Left ventricle myocardium superior (tissue), 1 donor: ENCODE measurements around the gene PDE11A. TPM values are rescaled to one million over a fixed set of nuclear protein-coding genes. Genes with fewer than 3 reads are reported as not detected.

ENCODE experiments used
- ATAC-seq: fragments of 200-7000 bp; cut with Tn5 transposase; one replicate; pipeline ENCODE4 v1.9.1; 2020; ENCODE audit warnings: mild to moderate bottlenecking, moderate library complexity
- DNase-seq: peaks from one replicate; pipeline ENCODE4 v3.0.0-alpha.2; 2020
- intact Hi-C: fragments of 100-400 bp; cut with micrococcal nuclease; formaldehyde crosslinking; loops from one replicate; pipeline ENCODE4 v1.11.0; 2022
- total RNA-seq: library from RNA; stranded (reverse); fragmentation: NEBNext Ultra II Directional; extraction: Animal tissue kit (Norgen Biotek cat#: 25700); gene quantifications from one replicate; pipeline ENCODE4 v1.2.1, GENCODE V29; 2021
- donor health status: DM: no; HTN: yes; CAD: no; lungs with severe emphysema.

Gene PDE11A
- total RNA-seq, 1 donor from 2014 or later, result 4.4 TPM

DNA sequence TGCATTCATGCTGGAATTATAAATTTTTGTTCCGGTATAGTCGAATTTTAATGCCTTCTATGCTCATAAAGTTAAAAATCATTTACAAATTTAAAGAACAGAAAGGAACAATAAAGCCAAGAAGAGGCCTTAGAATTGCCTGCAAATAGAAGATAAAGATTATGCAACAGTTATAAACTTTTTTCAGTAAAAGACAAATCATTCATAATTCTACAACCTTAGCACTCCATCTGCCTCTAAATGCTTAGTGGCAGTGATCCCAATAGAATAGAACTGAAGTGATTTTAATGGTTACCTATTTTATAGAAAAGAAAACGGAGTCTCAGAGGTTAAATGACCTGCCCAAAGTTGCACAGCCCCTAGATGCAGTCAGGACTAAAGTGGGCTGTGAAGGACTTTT, 468.8 kb downstream of the PDE11A start:
- DNase-seq (no peak), ATAC-seq (peak; percentile 36)
- intact Hi-C loops, result no loop called here

DNA sequence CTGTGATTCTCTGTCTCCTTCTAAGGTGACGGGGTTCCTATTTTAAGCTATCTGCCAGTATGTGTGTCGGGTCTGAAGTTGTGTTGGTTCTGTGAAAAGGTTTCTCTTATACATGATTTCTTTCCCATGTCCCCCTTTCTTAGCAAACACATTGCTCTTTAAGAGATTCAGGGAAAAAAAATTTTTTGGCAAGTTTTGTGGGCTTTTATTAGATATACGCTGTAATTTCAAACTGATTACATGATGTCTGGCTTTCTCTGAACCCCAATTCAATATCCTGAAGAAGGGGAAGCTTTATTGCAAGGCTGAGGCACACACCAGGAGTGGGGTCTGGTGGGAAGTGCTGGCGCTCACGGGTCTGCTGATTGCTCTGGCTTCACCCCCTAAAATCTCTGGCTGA, 469.4 kb downstream of the PDE11A start:
- DNase-seq (no peak), ATAC-seq (no peak)
- intact Hi-C loops, result no loop called here

DNA sequence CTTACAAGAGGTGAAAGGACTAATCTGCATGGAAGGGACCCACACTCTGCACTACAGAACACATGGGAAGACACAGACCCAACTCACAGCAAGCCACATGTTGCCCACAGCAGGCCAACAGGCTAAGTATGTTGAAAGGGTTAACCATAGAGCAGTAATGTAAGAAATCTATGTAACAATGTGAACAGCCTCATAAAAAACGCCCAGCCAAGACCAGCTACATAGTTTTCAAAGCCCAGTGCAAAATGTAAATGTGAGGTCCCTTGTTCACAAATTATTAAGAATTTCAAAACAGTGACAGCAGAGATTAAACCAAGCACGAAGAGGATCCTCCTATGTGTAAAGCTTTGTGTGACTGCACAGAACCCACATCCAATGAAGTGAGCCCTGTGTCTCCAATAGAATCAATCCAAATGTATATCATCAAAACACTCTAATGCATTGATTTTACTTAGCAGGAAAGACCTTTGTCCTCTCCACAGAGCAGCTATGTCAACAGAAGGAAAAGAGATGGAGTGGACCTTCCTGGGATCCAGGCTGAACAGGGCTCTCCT, 469.9 kb downstream of the PDE11A start:
- intact Hi-C loops, result no loop called here
- ATAC-seq, result no peak

DNA sequence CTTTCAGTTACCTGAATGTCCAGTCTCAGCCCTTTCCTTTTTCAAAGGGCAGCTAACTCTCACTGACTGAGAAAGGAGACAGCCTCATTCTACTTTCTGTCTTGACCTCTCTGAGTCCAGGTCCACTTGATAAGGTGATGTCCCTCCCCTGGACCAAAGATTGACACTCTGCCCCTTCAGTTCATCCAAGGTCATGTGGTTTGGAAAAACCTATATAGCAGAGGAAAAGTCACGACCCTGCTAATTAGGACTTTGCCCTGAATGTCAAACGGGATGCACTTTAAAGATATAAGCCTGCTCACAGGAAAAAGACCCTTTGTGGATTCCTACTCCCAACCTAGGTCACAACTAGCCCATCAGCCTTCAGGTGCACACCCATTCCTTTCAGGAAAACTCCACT, 471.7 kb downstream of the PDE11A start:
- ATAC-seq, result no peak
- intact Hi-C loops, result no loop called here
- no peak for DNase-seq

More for the DNA sequence above, 469.9 kb downstream of the PDE11A start:
- DNase-seq, result no peak

DNA sequence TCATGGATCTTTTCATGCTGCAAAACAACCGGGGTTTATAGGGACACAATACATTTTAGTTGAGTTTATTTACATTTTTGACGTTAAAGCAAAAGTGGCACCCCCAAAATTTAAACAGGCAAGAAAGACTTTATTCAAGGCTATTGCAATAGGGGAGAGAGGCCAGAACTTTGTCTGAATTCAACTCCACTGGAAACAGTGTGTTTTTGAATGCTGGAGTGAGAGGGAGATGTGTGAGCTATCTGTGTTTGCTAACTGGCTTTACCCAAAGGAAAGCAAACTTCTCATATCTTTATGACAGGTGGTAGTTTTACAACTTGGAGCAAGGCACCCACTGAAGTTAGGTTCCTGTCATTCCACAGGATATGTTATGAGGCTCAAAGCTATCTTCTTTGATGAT, 472.6 kb downstream of the PDE11A start:
- ATAC-seq, result no peak
- intact Hi-C loops, result no loop called here
- no peak for DNase-seq

DNA sequence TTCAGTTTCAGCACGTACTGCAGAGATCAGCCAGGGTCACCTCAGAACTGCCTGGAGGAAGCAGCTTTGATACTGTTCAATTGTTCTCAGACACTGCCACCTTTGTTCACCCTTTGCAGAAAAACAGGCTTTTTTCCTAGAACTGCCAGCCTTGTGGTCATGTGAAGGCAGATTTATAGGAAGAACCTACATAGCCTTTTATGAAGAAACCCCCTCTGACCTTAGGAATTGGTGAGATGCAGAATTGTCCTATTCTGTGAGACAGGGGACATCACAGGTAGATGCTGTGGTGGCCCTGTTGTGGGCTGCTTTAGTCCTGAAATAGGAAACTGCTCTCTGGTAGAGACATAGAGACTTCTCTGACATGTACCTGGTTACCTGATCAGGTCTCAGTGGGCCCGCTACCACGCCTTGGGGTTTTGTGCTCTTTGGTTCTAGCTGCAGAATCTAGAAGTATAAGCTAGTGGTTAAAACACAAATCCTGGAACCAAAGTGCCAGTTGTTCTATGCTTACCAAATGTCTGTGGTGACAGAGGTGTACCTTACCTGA, 473.4 kb downstream of the PDE11A start:
- intact Hi-C loops, result no loop called here
- peak; percentile 70 for ATAC-seq
- no peak for DNase-seq

DNA sequence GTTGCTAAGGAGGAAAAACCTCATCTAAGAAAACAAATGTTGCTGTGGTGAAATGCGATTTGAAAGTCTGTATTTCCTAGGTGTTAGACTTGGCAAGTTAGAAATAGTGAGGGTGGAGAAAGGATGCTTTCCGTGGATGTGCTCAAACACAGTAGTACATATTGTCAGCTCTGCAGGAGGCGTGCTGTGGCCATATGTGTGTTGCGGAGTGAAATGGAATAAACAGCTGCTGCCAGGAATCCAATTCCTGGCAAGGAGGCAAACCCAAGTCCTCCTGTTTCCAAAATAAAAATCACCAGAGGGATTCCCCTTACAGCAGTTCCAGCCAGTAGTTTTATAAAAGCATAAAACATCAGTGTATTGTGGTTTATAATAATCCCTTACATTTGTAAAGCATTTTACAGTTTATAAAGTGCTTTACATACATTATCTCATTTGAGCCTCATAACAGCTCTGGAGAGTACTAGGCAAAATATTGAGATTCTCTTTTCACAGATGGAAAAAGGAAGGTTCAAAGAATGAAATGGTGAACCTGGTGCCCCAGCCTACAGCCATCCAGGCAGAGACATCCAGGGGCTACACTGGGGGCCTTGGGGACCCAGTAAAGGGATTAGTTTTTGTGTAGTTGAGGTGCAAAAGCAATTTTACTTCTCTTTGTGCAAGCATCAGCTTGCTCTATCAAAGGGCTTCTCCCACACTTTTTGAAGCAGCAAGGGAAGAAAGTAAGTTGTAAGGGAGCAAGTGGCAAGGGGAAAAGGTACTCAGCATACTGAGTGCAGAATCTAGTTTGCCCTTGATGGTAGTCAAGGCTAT, 474.0 kb downstream of the PDE11A start:
- DNase-seq (peak; percentile 59), ATAC-seq (peak; percentile 92)
- intact Hi-C loops, result no loop called here

DNA sequence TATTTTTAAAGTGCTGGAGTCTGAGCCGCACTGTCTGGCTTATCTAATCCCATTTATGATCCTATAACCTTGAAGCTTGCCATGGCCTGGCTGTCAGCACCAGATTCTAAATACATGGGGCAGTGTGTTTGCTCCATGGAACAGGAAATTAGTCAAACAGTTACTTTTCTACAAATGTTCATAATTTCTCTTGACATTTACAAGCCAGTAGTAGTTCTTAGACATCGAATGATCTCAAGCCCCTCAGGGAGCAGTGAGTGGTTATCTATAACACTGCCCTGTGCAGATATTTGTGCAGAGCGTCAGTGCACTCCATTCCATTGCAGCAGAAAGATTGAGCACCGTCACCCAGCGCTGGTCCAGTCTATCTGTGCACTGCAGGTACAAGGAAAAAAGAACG, 474.8 kb downstream of the PDE11A start:
- no peak for DNase-seq
- intact Hi-C loops, result no loop called here
- peak; percentile 62 for ATAC-seq

DNA sequence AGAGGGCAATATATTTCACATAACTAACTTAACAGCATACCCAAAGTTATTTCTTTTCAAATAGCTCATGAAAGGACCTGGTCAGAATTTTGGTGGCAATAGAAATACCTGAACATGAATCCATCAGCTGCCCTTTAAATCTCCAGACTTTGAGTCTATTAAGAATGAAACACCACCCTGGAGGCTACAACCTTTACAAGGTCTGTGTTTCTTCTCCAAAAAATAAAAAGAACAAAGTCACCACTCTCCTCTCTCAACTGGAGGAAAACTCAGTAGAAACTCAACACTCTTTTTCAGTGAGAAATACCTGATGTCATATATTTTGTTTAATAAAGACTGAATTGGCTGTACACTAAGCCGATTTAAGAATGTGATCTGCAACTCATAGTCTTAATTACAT, 475.7 kb downstream of the PDE11A start:
- ATAC-seq (no peak), DNase-seq (no peak)
- intact Hi-C loops, result no loop called here

DNA sequence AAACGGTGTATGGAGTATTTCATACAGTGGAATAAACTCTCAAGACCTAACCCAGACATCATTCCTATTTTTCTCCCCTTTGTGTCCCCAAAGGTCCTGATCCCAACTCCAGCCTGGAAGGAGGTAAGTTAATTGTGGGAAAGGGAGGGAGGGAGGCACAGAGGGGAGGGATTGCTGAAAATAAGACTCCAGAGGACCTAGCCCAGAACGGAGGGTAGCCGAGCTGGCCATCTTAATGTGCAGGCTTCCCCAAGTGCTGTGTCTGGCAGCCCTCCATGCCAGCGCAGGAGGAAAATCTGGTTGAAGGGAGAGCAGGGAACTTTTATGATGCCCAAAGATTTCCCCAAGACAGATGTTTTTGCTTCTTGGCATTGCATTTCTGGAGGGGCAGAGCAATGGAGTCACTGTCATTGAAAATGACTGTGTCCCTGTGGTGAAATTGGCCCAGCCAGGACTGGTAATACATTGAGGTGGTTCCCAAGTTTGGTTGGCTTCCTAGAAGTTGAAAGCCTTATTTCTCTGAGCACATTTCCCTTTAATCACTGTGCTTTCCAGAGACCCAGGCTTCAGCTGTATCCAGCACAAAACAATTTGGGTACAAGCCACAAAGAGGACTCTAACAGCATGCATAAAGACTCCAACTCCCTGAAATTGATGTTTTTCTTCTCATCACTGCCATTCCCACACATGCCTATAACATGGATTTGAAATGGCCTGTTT, 477.3 kb downstream of the PDE11A start:
- DNase-seq, result no peak
- ATAC-seq, result no peak
- intact Hi-C loops, result no loop called here

DNA sequence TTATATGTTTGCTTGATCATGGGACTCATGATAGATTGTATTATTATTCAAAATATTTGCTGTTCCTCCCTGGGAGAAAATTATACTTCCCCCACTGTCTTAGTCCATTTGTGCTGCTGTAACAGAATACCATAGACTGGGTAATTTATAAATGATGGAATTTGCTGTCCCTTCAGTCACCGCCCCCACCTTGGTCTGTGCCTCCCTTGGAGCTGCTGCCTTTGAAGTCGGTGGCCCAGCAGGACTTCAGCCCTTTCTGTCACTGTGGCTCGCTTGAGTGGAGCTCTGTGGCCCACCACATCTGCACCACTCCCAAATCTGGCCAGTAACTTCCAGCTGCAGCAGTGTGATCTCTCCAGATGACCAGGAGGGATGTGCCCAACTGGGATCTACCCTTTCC, 479.2 kb downstream of the PDE11A start:
- DNase-seq, result no peak
- no peak for ATAC-seq
- intact Hi-C loops, result no loop called here

DNA sequence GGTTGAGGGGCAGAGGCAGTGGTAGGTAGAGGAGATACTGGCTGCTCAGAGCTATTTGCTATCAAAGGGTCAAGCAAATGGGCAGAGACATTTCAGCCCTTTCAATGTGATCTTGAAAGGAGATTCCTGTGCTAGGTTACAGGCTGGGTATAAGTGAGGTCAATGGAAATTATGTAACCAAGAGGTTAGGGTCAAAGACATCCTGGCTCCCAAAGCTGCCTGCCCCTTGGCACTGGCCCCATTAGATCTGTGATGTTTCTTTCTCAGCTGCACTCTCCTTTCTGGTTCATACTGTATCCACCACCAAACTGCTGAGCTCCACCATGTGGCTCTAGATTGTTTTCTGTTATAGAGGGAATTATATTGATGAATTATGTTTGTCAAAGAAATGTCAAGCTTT, 479.6 kb downstream of the PDE11A start:
- intact Hi-C loops, result no loop called here
- ATAC-seq, result no peak

DNA sequence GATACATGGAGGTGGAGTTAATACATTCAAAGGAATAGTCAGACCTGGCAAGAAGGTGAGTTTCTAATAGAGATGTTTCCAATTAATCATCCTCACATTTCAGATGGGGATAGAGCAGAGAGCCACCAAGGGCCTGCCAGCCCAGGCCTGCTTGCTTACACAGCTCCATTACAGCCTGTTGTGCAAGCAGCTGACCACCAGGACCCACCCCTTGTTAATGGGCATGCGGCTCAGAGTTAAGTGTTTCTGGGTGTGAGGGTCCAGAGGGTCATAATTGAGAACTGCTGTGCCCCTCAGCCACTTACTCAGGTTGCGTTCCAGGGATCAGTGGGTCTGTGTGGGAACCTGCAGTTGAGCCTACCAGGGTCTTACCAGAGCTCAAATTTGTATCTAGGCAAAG, 480.2 kb downstream of the PDE11A start:
- no peak for DNase-seq
- ATAC-seq, result no peak
- intact Hi-C loops, result no loop called here

More for the DNA sequence above, 479.6 kb downstream of the PDE11A start:
- no peak for DNase-seq

DNA sequence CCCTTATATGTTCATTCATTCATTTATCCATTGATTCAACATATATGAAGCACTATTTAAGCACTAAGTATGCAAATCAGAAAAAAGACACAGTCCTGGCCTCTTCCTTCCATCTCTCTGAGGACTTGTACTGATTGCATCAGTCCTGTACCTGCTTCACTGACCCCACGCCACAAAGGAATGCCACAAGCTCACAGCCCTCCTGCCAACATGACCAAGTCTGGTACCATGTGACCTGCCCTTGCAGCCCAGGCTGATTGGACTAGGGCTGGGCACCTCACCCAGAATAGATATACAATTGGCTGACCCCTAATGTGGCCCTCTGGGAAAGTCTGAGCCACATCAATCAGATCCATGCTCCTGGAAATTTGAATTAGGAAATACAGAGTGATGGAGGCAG, 483.4 kb downstream of the PDE11A start:
- ATAC-seq (no peak), DNase-seq (no peak)
- intact Hi-C loops, result no loop called here

DNA sequence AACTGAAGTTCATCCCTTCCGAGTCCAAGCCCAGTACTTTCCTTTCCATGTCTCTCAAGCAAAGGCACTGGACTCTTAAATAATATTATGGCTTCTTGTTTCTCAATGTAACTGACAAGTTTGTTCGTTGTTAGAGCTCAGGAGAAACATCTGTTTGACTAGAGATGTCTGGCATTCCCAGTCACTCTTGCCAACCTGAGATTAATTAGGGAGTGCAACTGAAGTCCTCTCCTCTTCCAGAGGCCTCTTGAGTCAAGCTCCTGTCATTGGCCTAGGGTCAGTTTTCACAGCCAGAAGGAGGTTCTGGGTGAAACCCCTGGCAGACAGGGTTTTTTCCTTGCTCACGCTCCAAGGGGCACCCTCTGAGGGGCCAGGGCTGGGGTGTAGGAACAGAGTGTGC, 483.9 kb downstream of the PDE11A start:
- no peak for DNase-seq
- intact Hi-C loops, result no loop called here
- no peak for ATAC-seq

DNA sequence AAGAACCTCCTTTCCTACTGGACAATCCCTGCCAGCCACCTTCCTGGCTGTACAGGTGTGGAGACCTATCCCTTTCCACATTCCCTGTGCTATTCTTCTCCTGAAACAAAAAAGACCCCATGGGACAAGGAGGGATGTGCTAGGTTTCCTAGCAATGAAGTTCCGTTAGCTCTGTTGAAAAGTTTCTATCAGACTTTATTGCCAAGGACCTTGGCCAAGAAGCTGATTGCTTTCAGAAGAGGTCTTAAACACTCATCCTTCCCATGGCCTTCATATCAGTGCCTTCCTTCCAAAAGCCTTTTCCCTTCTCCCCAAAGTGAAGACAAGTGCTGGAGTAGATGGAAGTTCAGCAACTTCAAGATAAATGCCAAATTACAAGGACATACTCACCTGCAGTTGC, 485.2 kb downstream of the PDE11A start:
- no peak for ATAC-seq

DNA sequence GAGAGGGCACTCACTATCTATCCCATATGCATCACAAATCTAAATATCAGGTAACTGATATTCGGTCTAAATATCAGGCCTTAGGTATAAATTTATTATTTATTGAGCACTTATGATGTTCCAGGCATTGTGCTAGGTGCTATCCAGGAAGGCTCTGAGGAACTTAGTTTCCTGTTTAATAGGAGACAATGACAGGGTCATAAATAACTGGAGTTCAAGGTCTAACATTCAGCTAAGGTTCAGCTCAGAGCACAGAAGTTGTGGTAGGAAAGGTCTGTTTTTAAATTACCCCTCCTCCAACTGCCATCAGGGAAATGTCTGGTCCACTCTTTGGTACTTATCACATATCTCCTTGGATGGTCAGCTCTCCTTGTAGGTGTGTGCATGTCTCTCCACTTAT, 486.4 kb downstream of the PDE11A start:
- intact Hi-C loops, result no loop called here
- ATAC-seq, result no peak

More for the DNA sequence above, 485.2 kb downstream of the PDE11A start:
- no peak for DNase-seq
- intact Hi-C loops, result no loop called here

DNA sequence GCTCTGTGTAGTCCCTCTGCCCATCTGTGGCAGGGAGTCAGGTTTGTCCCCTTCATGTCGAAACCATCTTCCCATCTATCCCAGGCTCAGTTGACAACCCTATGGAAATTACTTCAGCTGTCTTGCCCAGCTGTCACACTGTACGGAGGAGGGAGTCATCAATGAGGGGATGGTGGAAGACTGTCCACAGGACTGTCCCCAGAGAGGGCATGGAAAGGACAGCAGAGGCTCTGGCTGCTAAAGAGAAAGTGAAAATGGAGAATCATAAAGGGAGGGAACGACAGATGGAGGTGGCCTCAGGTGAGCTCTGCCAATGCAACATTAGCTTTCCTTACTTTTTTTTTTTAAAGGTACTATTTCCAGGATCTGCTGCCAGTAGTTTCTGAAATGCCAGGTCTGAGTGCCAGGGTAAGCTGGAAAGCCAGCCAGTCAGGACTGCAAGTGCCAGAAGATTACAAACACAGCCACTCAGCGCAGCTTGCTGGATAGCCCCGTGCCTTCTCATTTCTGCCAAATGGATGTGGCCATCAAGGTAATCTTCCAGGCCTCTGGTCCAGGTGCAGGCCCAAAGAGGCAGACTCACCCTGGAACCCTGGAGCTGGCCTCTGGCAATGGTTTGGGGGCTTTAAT, 487.2 kb downstream of the PDE11A start:
- DNase-seq, result peak; percentile 54
- peak; percentile 96 for ATAC-seq
- intact Hi-C loops, result no loop called here

More for the DNA sequence above, 486.4 kb downstream of the PDE11A start:
- DNase-seq, result no peak

DNA sequence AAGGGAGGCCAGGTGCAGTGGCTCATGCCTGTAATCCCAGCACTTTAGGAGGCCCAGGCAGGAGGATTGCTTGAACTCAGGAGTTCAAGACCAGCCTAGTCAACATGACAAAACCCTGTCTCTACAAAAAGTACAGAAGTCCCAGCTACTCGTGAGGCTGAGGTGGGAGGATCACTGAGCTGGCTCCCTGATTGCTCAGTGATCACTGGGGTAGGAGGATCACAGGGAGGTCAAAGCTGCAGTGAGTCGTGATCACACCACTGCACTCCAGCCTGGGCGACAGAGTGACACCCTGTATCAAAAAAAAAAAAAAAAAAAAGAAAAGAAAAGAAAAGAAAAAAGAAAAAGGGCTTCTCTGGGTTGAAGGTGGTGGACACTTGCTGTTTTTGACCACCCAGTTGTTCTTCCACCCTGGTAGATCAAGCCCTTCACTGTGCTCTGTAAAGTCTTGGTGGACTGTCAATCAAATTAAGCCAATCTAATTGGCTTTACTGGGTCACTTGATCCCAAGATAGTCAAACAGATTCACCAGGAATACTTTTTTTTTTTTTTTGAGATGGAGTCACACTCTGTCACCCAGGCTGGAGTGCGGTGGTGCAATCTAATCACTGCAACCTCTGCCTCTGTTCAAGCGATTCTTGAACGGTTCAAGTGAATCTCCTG, 488.4 kb downstream of the PDE11A start:
- intact Hi-C loops, result no loop called here
- DNase-seq (no peak), ATAC-seq (no peak)
